GM18870 (cell line): ENCODE results near the gene GRIK2.
A peak's percentile ranks its signal among the peaks of the same experiment; 100 is the strongest.

Experiments used
- ATAC-seq: cut with Tn5 transposase; IDR thresholded peaks from one replicate; pipeline ENCODE4 v1.9.1; 2021; ENCODE audit warnings: moderate library complexity; ENCODE audit not compliant: unreplicated experiment

Gene GRIK2

DNA sequence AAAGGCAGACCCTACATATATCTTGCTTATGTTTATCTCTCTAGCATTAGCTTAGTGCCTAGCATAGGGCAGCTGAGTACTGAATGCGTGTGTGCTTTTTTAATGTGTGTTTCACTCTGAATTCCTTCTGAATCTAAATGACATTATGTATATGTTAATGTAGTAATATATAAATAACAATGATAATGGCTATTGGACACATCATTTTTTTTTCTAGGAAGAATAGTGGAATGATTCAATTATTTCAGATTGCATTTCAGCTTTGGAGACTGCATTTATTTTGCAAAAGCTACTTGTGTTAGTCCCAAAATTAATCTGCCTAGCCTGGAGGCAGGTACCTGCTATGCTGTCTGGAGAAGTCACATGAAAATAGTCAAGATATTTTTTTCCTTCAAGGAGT, 371.8 kb downstream of the GRIK2 start:
- ATAC-seq, result no peak

GRCh38 chr6:101770116-101770515, 376.6 kb downstream of the GRIK2 start:
- ATAC-seq, result no peak

DNA sequence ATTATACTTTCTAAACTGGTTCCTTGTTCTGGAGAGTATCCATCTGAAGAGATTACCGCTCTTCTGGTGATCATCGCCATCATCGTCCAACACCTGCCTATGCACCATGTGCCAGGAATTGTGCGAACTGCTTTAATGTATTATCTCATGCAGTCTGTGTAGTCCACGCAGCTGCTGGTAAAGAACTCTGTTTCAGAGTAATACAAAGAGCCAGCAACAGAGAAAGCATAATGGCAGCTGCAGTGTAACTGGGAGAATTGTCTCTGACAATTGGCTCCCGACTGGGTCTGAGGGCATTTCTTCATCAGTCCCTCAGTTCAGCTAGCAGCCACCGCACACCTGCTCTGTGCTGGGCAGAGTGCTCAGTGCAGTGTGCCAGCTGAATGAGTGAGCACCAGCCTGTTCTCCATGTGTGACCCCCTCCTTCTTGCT, 383.4 kb downstream of the GRIK2 start:
- no peak for ATAC-seq

- ATAC-seq, result no peak
These were observed 384.1 kb downstream of the GRIK2 start for GRCh38 chr6:101777646-101778045.

DNA sequence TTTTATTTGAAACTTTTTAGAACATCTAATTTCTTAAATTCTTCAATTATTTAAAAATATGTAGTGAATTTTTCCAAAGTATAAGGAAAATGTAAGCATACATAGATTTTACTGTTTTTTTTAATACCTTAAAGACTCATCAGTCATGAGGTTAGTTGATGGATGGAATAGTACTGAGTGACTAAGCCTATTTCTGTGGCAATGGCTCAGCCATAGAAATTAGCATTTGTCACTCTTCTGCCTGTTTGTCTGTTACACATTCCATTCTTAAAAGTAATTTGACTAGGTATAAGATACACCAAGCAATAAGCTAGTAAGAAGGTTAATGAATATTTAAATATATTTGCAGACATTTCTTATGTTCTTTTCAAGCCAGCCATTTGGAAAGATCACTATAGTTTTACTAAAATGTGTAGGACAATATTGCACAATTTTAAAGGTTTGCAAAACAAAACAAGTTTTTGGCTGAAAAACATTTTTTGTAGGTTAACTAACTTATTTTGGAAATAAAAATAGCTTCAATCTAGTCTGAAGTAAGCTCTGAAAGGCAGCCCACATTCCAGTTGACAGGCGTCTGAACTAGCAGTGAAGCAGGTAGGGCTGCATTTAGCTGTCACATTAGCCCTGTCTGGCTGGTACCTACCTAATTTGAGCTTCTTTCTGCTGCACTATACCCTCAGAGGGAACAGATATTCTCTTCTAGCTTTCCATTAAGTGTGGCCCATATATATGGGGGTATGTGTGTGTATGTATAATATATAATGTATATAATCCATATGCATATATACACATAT, 385.7 kb downstream of the GRIK2 start:
- ATAC-seq, result no peak

GRCh38 chr6:101783287-101783686, 389.8 kb downstream of the GRIK2 start:
- ATAC-seq, result no peak

GRCh38 chr6:101784094-101784493, 390.6 kb downstream of the GRIK2 start:
- no peak for ATAC-seq

DNA sequence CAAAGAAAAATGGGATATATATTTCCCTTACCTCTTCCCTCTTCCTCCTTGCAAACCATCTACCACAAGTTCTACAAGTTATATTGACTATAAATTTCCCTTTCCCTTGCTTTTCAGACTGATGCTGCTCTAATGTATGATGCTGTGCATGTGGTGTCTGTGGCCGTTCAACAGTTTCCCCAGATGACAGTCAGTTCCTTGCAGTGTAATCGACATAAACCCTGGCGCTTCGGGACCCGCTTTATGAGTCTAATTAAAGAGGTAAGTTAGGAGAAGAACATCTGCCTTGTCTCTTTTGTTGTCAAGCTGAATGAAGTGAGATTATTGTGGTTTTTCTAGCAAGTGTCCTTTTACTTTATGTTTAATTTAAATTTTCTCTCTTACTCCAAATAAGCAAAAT, 406.0 kb downstream of the GRIK2 start:
- ATAC-seq, result no peak

GRCh38 chr6:101800598-101800997, 407.1 kb downstream of the GRIK2 start:
- no peak for ATAC-seq

DNA sequence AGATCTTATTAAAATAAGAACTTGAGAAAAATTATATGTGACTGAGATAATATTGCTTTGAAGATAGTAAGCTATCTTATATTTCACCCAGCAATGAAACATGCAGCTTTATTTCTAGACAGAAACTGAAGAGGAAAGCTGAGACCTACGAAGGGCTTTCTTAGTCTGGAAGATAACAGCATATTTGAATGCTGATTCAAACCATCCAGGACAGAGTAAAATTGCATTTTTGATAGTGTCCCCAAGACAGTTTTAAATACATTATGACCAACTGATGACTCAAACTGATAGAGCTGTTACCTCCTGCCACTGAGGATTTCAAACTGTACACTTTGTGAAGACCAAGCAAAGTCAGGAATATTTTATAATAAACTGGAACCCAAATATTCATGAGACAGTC, 409.6 kb downstream of the GRIK2 start:
- ATAC-seq, result no peak

- ATAC-seq, result no peak
These were observed 412.7 kb downstream of the GRIK2 start for GRCh38 chr6:101806241-101806640.

- ATAC-seq, result no peak
These were observed 417.6 kb downstream of the GRIK2 start for GRCh38 chr6:101811108-101811507.

- ATAC-seq, result no peak
These were observed 423.2 kb downstream of the GRIK2 start for GRCh38 chr6:101816716-101817115.

DNA sequence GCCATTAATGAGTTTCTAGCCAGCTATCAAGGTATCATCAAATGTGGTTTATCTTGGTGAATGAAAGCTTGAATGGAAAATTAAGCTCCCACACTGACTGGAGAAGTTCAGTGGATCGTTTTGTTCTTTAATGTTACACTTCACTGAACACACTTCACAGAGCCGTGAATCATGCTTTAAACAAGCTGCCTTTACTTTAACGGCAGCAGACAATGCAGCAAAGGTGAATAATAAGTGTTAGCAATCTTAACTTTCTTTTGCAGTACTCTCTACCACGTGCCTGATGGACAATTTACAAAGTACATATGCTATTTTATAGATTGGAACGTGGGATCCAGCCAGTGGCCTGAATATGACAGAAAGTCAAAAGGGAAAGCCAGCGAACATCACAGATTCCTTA, 424.5 kb downstream of the GRIK2 start:
- no peak for ATAC-seq

- no peak for ATAC-seq
These were observed 431.2 kb downstream of the GRIK2 start for GRCh38 chr6:101824551-101825345.

GRCh38 chr6:101826269-101826668, 432.8 kb downstream of the GRIK2 start:
- no peak for ATAC-seq

GRCh38 chr6:101826678-101827077, 433.2 kb downstream of the GRIK2 start:
- ATAC-seq, result no peak

- no peak for ATAC-seq
These were observed 437.1 kb downstream of the GRIK2 start for GRCh38 chr6:101830501-101831031.

DNA sequence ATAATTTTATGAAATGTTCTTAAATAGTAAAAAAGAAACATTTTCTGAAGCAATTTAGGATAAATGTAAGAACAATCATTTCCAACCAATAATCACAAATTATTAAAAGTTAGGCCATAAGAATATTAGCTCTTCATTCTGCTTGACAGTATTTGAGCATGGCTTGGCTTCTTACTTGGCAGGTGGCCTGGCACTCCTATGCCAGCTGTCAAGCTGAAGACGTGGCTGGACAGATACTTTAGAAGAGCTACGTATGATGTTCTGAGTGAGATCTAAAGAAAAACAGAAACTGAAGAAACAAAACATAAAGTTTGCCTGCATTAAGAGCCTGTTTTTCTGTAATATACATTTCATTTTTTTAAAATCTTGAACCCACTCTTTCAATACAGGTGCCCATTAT, 438.9 kb downstream of the GRIK2 start:
- no peak for ATAC-seq

DNA sequence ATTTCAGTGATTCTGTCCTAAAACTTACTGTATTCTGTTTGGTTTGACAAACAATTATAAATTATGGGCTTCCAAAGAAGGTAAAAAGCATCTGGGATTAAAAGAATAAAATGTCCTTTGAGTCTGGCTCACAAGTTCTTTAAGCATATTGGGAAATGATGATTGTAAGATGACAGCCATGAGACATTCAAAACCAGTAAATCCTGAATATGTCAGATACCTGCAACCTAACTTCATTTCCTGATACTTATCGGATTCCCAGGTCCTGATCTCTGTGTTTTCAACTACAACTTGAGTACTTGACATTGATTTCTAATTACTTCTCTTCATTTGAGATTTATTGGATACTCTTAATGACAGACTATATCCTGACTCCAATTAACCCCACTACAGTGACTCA, 446.6 kb downstream of the GRIK2 start:
- no peak for ATAC-seq

DNA sequence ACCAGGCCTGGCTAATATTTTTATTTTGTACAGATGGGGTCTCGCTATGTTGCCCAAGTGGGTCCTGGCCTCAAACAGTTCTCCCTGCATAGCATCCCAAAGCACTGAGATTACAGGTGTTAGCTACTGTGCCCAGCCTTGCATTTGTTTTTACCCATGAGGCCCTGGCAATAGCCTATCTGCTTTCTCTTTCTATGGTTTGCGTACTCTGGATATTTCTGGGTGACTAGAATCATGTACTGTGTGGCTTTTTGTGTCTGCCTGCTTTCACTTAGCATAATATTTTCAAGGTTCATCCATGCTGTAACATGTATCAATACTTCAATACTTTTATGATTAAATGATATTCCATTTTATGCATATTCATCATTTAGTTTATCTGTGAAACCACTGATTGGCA, 451.7 kb downstream of the GRIK2 start:
- ATAC-seq, result peak; percentile 28

GRCh38 chr6:101845621-101846020, 452.1 kb downstream of the GRIK2 start:
- ATAC-seq, result peak; percentile 91
